WTC11 (cell line): Measurements from ENCODE around the gene ELOA. TPM values are rescaled to one million over a fixed set of nuclear protein-coding genes. Genes with fewer than 3 reads are reported as not detected.

Experiments used
- ATAC-seq: fragments of 200-7000 bp; cut with Tn5 transposase; 2 replicates; pipeline ENCODE4 v1.10.0; 2021; ENCODE audit warnings: mild to moderate bottlenecking, moderate library complexity
- CTCF ChIA-PET: fragments of 300-600 bp; sonication (Branson Sonifier 250); formaldehyde crosslinking; loops from one replicate; lab custom pipeline; 2021; ENCODE audit warnings: antibody characterized with exemption; lab: Charles Lee
- POLR2A ChIA-PET: fragments of 350-600 bp; sonication (Branson Sonifier 250); formaldehyde crosslinking; loops from one replicate; lab custom pipeline; 2021; ENCODE audit warnings: antibody characterized with exemption; lab: Charles Lee
- DNase-seq: peaks from one replicate; pipeline ENCODE4 v3.0.0; 2021; ENCODE audit warnings: low spot score
- H3K27ac Mint-ChIP-seq: 2 replicates; pipeline ENCODE4 v1.8.0; 2021; ENCODE audit warnings: mixed read lengths
- H3K27me3 Mint-ChIP-seq: 2 replicates; pipeline ENCODE4 v1.8.0; 2021; ENCODE audit warnings: low read depth, mild to moderate bottlenecking, moderate library complexity, mixed read lengths
- H3K36me3 Mint-ChIP-seq: 2 replicates; pipeline ENCODE4 v1.8.0; 2021; ENCODE audit warnings: mixed read lengths
- H3K4me1 Mint-ChIP-seq: 2 replicates; pipeline ENCODE4 v1.8.0; 2022; ENCODE audit warnings: mixed read lengths
- H3K4me3 Mint-ChIP-seq: 2 replicates; pipeline ENCODE4 v1.8.0; 2021; ENCODE audit warnings: mild to moderate bottlenecking, moderate library complexity, mixed read lengths
- H3K9me3 Mint-ChIP-seq: 2 replicates; pipeline ENCODE4 v1.8.0; 2021; ENCODE audit warnings: mixed read lengths
- CBFB ChIP-seq: sonication (generic); formaldehyde crosslinking; IDR thresholded peaks from 2 replicates; pipeline ENCODE4 v1.8.1; 2022; ENCODE audit warnings: mild to moderate bottlenecking, low read depth, missing genetic modification reagents
- CREM ChIP-seq: sonication (generic); formaldehyde crosslinking; IDR thresholded peaks from 2 replicates; pipeline ENCODE4 v1.8.1; 2022; ENCODE audit warnings: mild to moderate bottlenecking, missing genetic modification reagents, moderate library complexity
- E2F1 ChIP-seq: sonication (generic); formaldehyde crosslinking; IDR thresholded peaks from 2 replicates; pipeline ENCODE4 v1.8.0; 2022; ENCODE audit warnings: mild to moderate bottlenecking, missing genetic modification reagents
- GRHL2 ChIP-seq: fragments of 250-450 bp; sonication (Bioruptor Pico); IDR thresholded peaks from 2 replicates; pipeline ENCODE4 v1.8.0; 2022; ENCODE audit warnings: mild to moderate bottlenecking, moderate library complexity; ENCODE audit not compliant: insufficient replicate concordance, severe bottlenecking
- KAT7 ChIP-seq: sonication (generic); formaldehyde crosslinking; IDR thresholded peaks from 2 replicates; pipeline ENCODE4 v1.8.1; 2023; ENCODE audit warnings: missing genetic modification reagents, mild to moderate bottlenecking, borderline replicate concordance
- NFATC4 ChIP-seq: fragments of 250-450 bp; sonication (Bioruptor Pico); IDR thresholded peaks from 2 replicates; pipeline ENCODE4 v1.9.0; 2021; ENCODE audit warnings: mild to moderate bottlenecking
- NR3C1 ChIP-seq: sonication (generic); formaldehyde crosslinking; conservative IDR thresholded peaks from 2 replicates; pipeline ENCODE4 v1.8.1; 2023; ENCODE audit warnings: low read depth, mild to moderate bottlenecking, missing genetic modification reagents
- OVOL2 ChIP-seq: fragments of 250-450 bp; sonication (Bioruptor Pico); IDR thresholded peaks from 2 replicates; pipeline ENCODE4 v1.9.0; 2021; ENCODE audit warnings: mild to moderate bottlenecking, borderline replicate concordance
- PRDM15 ChIP-seq: sonication (generic); formaldehyde crosslinking; IDR thresholded peaks from 2 replicates; pipeline ENCODE4 v1.8.0; 2022; ENCODE audit warnings: missing genetic modification reagents
- SMAD3 ChIP-seq: sonication (generic); formaldehyde crosslinking; IDR thresholded peaks from 2 replicates; pipeline ENCODE4 v1.8.0; 2022; ENCODE audit warnings: missing genetic modification reagents, mild to moderate bottlenecking, borderline replicate concordance
- SMAD4 ChIP-seq: sonication (generic); formaldehyde crosslinking; IDR thresholded peaks from 2 replicates; pipeline ENCODE4 v1.8.0; 2022; ENCODE audit warnings: mild to moderate bottlenecking, missing genetic modification reagents
- TEAD1 ChIP-seq: sonication (generic); formaldehyde crosslinking; IDR thresholded peaks from 2 replicates; pipeline ENCODE4 v1.8.0; 2022; ENCODE audit warnings: mild to moderate bottlenecking, missing genetic modification reagents
- TEAD4 ChIP-seq: sonication (generic); formaldehyde crosslinking; IDR thresholded peaks from 2 replicates; pipeline ENCODE4 v1.8.0; 2022; ENCODE audit warnings: mild to moderate bottlenecking, missing genetic modification reagents
- ZNF281 ChIP-seq: sonication (generic); formaldehyde crosslinking; IDR thresholded peaks from 2 replicates; pipeline ENCODE4 v1.8.0; 2023; ENCODE audit warnings: mild to moderate bottlenecking, missing genetic modification reagents
- ZNF317 ChIP-seq: sonication (generic); formaldehyde crosslinking; IDR thresholded peaks from 2 replicates; pipeline ENCODE4 v1.8.1; 2023; ENCODE audit warnings: low read depth, mild to moderate bottlenecking, moderate library complexity, missing genetic modification reagents, borderline replicate concordance
- ZNF396 ChIP-seq: fragments of 250-450 bp; sonication (Bioruptor Pico); IDR thresholded peaks from 2 replicates; pipeline ENCODE4 v1.8.0; 2021; ENCODE audit warnings: mild to moderate bottlenecking, moderate library complexity, borderline replicate concordance
- ZSCAN18 ChIP-seq: fragments of 250-450 bp; sonication (Bioruptor Pico); IDR thresholded peaks from 2 replicates; pipeline ENCODE4 v2.1.2; 2022; ENCODE audit warnings: mild to moderate bottlenecking, moderate library complexity
- total RNA-seq: library from RNA; stranded (reverse); gene quantifications from 3 replicates; pipeline ENCODE4 v1.2.3, GENCODE V29; 2021

ELOA gene
- total RNA-seq, 1 experiment from 2014 or later: 45.1 TPM

GRCh38 chr1:23722652-23723051 is 20.6 kb upstream of the ELOA start (continued):
- TF ChIP-seq ZNF281 (CRISPR knock-in tag) (no peak), KAT7 (CRISPR knock-in tag) (no peak), CBFB (no peak), E2F1 (CRISPR knock-in tag) (no peak), TEAD4 (CRISPR knock-in tag) (no peak)

GRCh38 chr1:23726686-23727085 is 16.6 kb upstream of the ELOA start:
- H3K27me3 Mint-ChIP-seq: no peaks in the 10 kb centered on the region
- H3K4me1 Mint-ChIP-seq: no peaks in the 10 kb centered on the region
- no peak for TF ChIP-seq SMAD3 (CRISPR knock-in tag)
- no peak for TF ChIP-seq ZSCAN18 (CRISPR knock-in tag)
- TF ChIP-seq CREM: no peak
- no peak for TF ChIP-seq SMAD4 (CRISPR knock-in tag)
- TF ChIP-seq OVOL2: no peak
- TF ChIP-seq NFATC4: no peak
- no peak for TF ChIP-seq GRHL2 (CRISPR knock-in tag)
- TF ChIP-seq ZNF396: no peak
- no peak for TF ChIP-seq NR3C1 (CRISPR knock-in tag)
- no peak for TF ChIP-seq ZNF317 (CRISPR knock-in tag)
- no peak for TF ChIP-seq PRDM15 (CRISPR knock-in tag)
- TF ChIP-seq TEAD1: no peak
- TF ChIP-seq, all 79 proteins: peak for 0
- ATAC-seq (no peak), DNase-seq (no peak)
- Mint-ChIP-seq H3K36me3 (no peaks in the 10 kb centered on the region), H3K4me3 (no peak overlapping the region), H3K9me3 (peaks cover 3% of the 10 kb centered on the region; the same call in 1 of the 2 replicates), H3K27ac (no peak overlapping the region)
- ChIA-PET POLR2A (no interaction called here), CTCF (interaction anchor here (0.6 to 2.1 kb wide), 3 partner anchors 9 to 89 kb away, joined by 3 to 11 read pairs (median 3); partner anchors contain the start of gene PITHD1)
